Type B pancreatic cell (in vitro differentiated cells): ENCODE data around the gene SLC41A2. TPM values are rescaled to one million over a fixed set of nuclear protein-coding genes. Genes with fewer than 3 reads are reported as not detected.

ENCODE experiments used
- DNase-seq: peaks from one replicate; pipeline ENCODE4 v3.0.0; 2021; ENCODE audit warnings: mixed read lengths; ENCODE audit not compliant: unreplicated experiment; ENCODE audit errors: extremely low spot score
- H3K27ac Mint-ChIP-seq: 2 replicates; pipeline ENCODE4 v1.8.0; 2021; ENCODE audit warnings: mild to moderate bottlenecking, mixed read lengths
- H3K27me3 Mint-ChIP-seq: 2 replicates; pipeline ENCODE4 v1.8.0; 2021; ENCODE audit warnings: mixed read lengths
- H3K36me3 Mint-ChIP-seq: 2 replicates; pipeline ENCODE4 v1.8.0; 2021; ENCODE audit warnings: mixed read lengths
- H3K4me1 Mint-ChIP-seq: one replicate; pipeline ENCODE4 v1.8.0; 2021; ENCODE audit warnings: mixed read lengths; ENCODE audit not compliant: unreplicated experiment
- H3K4me3 Mint-ChIP-seq: 2 replicates; pipeline ENCODE4 v1.8.0; 2021; ENCODE audit warnings: mild to moderate bottlenecking, mixed read lengths
- H3K9me3 Mint-ChIP-seq: 2 replicates; pipeline ENCODE4 v1.8.0; 2021; ENCODE audit warnings: mixed read lengths
- total RNA-seq: library from RNA; stranded (reverse); gene quantifications from 2 replicates; pipeline ENCODE4 v1.2.1, GENCODE V29; 2021; ENCODE audit warnings: low replicate concordance
- TF ChIP-seq, protein P1 (sequence below): fragments of 200-600 bp; sonication (generic); conservative IDR thresholded peaks from 2 replicates; pipeline ENCODE4 v1.5.0; 2021; ENCODE audit warnings: antibody characterized with exemption, mild to moderate bottlenecking

Gene SLC41A2
- total RNA-seq, 1 donor from 2014 or later: 11.5 TPM

DNA sequence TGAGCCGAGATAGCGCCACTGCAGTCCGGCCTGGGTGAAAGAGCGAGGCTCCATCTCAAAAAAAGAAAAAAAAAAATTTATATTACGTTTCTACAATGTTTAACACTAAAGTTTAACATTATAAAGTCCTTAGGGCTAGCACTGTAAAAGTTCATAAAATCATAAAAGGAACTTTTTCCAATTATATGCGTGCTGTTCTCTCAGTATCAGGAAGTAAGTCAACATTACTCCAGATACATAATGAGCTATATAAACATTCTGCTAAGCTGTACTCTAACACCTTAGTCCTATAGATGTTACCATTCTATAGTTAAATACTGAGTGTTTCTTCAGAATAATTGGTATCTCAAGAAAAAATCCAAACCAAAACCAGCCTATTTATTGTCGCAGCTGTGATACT is 32.6 kb downstream of the SLC41A2 start:
- Mint-ChIP-seq H3K36me3 (peaks cover 7% of the 10 kb centered on the region), H3K4me1 (no peaks in the 10 kb centered on the region), H3K4me3 (no peak overlapping the region), H3K27me3 (no peaks in the 10 kb centered on the region), H3K9me3 (peaks cover 4% of the 10 kb centered on the region), H3K27ac (no peak overlapping the region)
- no peak for DNase-seq
- TF ChIP-seq, protein P1, sequence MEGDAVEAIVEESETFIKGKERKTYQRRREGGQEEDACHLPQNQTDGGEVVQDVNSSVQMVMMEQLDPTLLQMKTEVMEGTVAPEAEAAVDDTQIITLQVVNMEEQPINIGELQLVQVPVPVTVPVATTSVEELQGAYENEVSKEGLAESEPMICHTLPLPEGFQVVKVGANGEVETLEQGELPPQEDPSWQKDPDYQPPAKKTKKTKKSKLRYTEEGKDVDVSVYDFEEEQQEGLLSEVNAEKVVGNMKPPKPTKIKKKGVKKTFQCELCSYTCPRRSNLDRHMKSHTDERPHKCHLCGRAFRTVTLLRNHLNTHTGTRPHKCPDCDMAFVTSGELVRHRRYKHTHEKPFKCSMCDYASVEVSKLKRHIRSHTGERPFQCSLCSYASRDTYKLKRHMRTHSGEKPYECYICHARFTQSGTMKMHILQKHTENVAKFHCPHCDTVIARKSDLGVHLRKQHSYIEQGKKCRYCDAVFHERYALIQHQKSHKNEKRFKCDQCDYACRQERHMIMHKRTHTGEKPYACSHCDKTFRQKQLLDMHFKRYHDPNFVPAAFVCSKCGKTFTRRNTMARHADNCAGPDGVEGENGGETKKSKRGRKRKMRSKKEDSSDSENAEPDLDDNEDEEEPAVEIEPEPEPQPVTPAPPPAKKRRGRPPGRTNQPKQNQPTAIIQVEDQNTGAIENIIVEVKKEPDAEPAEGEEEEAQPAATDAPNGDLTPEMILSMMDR: no peak

DNA sequence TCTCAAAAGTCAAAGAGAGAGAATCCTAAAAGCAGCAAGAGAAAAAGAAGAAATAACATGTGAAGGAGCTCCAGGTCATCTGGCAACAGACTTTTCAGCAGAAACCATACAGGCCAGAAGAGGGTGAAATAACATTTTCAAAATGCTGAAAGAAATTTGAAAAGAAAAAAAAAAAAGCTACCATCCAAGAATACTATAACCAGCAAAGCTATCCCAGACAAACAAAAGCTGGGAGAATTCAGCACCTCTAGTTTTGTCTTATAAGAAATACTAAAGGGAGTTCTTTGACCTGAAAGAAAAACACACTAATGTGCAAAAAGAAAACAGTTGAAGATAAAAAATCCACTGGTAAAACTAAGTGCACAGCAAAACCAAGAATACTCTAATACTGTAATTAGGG is 36.8 kb downstream of the SLC41A2 start:
- TF ChIP-seq, protein P1: no peak
- H3K27ac Mint-ChIP-seq: no peak overlapping the region
- DNase-seq: no peak
- H3K27me3 Mint-ChIP-seq: no peaks in the 10 kb centered on the region
- H3K4me3 Mint-ChIP-seq: no peak overlapping the region
- H3K9me3 Mint-ChIP-seq: peaks cover 4% of the 10 kb centered on the region
- peaks cover 7% of the 10 kb centered on the region for H3K36me3 Mint-ChIP-seq
- no peaks in the 10 kb centered on the region for H3K4me1 Mint-ChIP-seq

DNA sequence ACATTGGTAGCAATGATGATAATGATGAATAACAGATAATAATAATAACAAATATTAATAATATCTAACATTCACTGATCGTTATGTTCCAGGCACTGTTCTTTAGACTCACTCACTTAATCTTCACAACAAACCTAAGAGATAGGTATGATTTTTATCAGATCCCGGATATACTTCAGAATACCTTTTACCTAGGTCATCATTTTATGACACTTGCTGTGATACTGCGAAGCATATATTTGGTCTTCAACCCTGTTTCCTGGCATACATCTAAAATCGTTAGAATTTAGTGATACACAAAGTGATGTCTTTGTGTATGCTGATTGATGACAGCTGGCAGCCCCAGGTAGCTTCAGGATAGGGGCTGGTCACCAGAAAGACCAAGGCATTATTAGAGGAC is 46.1 kb downstream of the SLC41A2 start:
- H3K9me3 Mint-ChIP-seq: no peaks in the 10 kb centered on the region
- H3K27me3 Mint-ChIP-seq: no peaks in the 10 kb centered on the region
- H3K27ac Mint-ChIP-seq: no peak overlapping the region
- H3K4me1 Mint-ChIP-seq: no peaks in the 10 kb centered on the region
- TF ChIP-seq, protein P1: no peak
- no peak overlapping the region for H3K4me3 Mint-ChIP-seq
- DNase-seq: no peak
- no peaks in the 10 kb centered on the region for H3K36me3 Mint-ChIP-seq

DNA sequence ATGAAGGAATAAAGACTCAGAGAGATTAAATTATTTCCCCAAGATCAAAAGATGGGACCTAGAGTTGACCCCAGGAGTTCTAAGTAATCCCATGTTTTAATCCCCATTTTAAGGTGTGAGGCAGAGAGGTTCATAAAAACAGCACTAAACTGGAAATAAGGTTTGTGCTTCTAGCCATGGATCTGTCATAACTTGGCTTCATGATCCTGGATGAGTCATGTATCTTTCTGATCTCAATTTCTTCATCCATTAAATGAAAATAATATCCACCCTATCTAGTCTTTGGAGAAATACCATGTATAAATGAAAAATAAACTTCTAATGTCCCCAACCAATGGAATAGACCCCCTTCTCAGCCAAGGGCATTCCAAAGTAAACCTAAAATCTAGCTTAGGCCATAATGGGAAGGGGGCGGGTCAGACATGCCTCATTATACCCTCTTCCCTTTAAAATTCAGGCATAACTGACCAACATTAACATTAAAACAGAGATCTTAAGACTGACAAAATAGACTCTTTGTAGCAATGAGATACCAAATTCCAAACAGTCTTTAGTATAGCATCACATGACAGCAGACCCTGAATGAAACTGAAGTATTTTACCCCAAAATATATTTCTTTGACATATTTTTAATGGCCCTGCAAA is 47.8 kb downstream of the SLC41A2 start:
- Mint-ChIP-seq H3K36me3 (no peaks in the 10 kb centered on the region), H3K4me3 (no peak overlapping the region), H3K9me3 (no peaks in the 10 kb centered on the region), H3K27me3 (no peaks in the 10 kb centered on the region), H3K27ac (no peak overlapping the region), H3K4me1 (no peaks in the 10 kb centered on the region)
- TF ChIP-seq, protein P1: no peak
- no peak for DNase-seq

DNA sequence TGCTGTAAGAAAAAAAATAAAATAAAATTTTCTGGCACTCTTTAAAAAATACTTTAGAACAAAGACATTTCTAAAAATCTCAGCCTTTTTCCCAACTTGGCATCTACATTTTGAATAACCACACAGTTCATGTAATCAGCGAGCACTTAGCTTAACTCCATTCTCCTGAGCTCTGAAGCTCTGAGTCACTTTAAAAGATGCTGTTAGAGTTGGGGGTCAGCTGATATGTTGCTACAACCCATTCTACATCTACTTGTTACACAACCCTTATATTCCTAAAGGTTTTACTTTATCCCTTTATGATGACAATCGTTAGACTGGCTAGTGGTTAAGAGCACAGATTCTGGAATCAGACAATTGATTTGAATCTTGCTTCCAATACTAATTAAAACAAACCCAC is 48.3 kb downstream of the SLC41A2 start:
- H3K36me3 Mint-ChIP-seq: no peaks in the 10 kb centered on the region
- TF ChIP-seq, protein P1: no peak
- DNase-seq: no peak
- no peaks in the 10 kb centered on the region for H3K27me3 Mint-ChIP-seq
- H3K4me3 Mint-ChIP-seq: no peak overlapping the region
- no peaks in the 10 kb centered on the region for H3K4me1 Mint-ChIP-seq
- H3K9me3 Mint-ChIP-seq: no peaks in the 10 kb centered on the region
- H3K27ac Mint-ChIP-seq: no peak overlapping the region

Other genes starting within 250 kb of the SLC41A2 start
- gene NOPCHAP1, start 28.0 kb upstream of the SLC41A2 start, total RNA-seq: 15.6 and 20.1 TPM in 2 replicates
- gene ALDH1L2, start 126.2 kb upstream of the SLC41A2 start, total RNA-seq: 2.7 and 4.5 TPM in 2 replicates
- gene WASHC4, start 149.4 kb upstream of the SLC41A2 start, total RNA-seq: 35.6 and 40.5 TPM in 2 replicates